ENCODE data around the gene PURB.
A peak's percentile ranks its signal among the peaks of the same experiment; 100 is the strongest.
"Not testable (repeated sequence)": the region's sequence is repeated elsewhere in the genome, so short reads cannot be mapped to it uniquely, and the experiment has no call there.

The PURB gene

DNA sequence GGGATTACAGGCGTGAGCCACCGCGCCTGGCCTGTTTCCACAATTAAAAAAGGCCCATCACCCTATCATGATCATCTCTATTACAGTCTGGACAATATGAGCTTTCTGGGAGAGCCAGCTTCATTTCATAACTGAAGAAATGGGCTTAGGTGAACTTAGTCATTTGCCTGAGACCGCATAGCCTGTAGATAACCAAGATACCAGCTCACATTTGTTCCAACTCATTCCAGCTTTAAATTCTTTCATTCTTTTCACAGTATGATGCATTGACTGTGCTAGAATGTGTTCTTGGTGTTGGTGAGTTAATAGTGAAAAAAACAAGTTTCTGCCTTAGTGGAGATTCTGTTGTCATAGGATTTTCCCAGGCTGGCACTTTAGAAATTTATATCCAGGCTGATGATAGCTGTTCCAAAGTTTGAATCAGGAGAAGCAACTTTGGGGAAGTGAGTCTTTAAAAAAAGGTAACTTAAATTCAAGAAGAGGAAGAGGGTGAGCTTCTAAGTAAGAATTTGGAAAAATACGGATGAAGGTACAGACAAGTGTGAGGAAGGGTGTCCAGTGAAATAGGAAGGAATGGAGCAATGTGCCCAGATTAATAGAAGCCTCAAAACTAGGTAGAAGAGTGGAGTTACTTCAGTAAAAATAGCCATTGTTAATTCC, 35.3 kb downstream of the PURB start:
- no peak for DNase-seq (ENCODE audit: low read depth)

DNA sequence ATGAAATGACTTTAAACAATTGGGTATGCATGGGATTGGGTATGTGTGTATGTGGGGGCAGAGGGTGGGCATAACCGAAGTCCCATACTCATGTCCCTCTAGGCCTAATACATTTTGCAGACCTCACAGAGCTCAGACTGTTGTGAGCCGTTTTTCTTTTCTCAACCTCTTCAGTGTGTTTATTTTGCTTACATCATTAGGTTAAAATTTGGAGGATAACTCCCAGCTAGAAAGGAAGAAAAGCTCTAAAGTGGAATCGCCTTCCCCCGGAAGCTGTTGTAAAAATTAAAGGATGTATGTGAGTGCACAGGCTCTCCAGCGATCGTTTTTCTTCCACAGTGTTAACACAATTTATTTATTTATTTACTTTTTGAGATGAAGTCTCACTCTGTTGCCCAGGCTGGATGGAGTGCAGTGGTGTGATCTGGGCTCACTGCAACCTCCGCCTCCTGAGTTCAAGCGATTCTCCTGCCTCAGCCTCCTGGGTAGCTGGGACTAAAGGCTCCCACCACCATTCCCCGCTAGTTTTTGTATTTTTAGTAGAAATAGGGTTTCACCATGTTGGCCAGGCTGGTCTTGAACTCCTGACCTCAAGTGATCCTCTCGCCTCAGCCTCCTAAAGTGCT, 36.0 kb downstream of the PURB start:
- no peak for DNase-seq (ENCODE audit: low read depth)

DNA sequence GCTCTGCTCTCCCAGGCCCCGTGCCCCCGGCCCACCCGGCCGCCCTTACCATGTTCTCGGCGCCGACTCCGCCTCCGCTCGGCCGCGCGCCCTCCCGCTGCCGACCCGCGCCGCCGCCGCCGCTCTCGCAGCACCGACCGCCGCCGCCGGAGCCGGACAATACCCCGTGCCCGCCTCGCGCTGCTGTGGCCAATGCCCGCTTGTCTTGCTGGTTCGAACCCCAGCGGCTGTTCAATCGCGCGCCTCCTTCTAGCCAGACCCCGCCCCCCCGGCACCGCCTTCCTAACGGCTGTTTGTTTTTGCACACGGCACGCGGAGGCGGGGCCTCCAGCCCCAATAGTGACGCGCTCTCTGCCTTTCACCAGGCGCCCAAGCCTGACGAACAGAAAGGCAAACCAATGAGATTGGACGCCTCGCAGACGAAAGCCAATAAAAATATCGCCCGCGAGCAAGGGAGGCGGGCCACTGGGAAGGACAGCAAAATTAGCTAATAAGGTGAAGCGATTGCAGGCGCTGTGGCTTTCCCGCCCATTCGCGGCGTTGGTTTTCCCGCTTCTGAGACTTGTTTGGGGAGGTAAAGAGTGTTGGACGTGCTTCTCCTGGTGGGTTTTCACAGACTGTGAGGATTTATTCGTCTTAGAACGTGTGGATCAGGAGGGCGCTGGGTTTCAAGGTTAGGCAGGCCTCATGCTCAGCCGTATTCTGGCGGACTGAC, 37.3 kb downstream of the PURB start, which contains the start of gene H2AZ2:
Gene H2AZ2, minus strand, starts transcription at position 168 of the 715 bp plus-strand sequence. Its CDS starts 116 bp downstream, at position 52.
- DNase-seq (ENCODE audit: low read depth): peak; percentile 100

DNA sequence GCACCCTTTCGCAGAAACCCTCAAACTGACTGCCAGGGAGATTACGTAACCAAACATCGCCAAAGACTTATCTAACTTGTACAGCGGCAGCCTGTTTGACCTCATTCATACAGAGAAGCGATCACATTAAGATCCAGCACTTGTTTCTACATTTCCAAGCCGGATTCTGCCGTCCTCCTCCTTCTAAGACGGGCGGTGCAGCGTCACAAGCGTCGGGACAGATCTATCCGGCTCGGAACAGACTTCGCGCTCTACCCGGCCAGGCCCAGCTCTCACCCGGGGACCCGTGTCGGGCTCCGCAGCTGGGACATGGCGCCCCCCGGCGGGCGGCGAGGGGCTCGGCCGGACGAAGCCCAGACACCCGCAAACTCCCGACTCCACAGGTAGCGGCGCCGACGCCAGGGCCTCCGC, 37.8 kb downstream of the PURB start:
- DNase-seq (ENCODE audit: low read depth): peak; percentile 80

- no peak for DNase-seq (ENCODE audit: low read depth)
These were observed 38.4 kb downstream of the PURB start for GRCh38 chr7:44846816-44847508.

GRCh38 chr7:44846390-44846789, 38.9 kb downstream of the PURB start:
- not testable (repeated sequence) for DNase-seq (ENCODE audit: low read depth)

GRCh38 chr7:44845451-44845850, 39.9 kb downstream of the PURB start:
- no peak for DNase-seq (ENCODE audit: low read depth)

DNA sequence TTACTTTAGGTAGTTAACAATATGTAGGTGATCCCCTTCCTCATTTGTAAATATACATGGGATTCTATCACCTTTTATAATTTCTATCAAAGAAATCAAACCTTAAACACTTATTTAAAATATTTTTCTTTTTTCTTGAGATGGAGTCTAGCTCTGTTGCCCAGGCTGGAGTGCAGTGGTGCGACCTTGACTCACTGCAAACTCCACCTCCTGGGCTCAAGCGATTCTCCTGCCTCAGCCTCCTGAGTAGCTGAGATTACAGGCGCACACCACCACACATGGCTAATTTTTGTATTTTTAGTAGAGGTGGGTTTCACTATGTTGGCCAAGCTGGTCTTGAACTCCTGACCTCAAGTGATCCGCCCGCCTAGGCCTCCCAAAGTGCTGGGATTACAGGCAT, 41.9 kb downstream of the PURB start:
- not testable (repeated sequence) for DNase-seq (ENCODE audit: low read depth)

- not testable (repeated sequence) for DNase-seq (ENCODE audit: low read depth)
These were observed 42.7 kb downstream of the PURB start for GRCh38 chr7:44842675-44843074.

DNA sequence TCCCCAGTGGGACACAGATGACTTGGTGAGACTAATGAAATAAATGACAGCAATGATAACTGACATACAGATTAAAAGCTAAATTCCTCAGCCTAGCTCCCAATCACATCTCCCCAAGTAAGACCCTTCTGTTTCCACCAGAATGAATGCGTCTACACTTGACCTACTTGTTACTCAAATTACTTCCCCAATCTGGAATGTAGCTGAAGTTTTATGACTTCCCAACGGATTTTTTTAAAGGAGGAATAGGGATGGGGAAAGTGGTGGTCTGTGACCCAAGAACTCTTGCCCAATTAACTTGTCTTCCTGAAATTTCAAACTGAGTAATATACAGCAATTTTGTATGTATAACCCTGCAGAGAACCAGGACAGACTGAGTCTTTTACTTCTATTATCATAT, 46.6 kb downstream of the PURB start:
- DNase-seq (ENCODE audit: low read depth): no peak

- DNase-seq (ENCODE audit: low read depth): no peak
These were observed 57.8 kb downstream of the PURB start for GRCh38 chr7:44827567-44827966.

Data from stimulated activated CD4-positive, alpha-beta T cell treated with anti-CD3 and anti-CD28 coated beads, Interleukin-2, amount 100 ng/mL, for 4 hours (primary cell).